NCI-H748 (cell line): ENCODE results near the gene GPHN.

Experiments
- DNase-seq: peaks from one replicate; lab custom pipeline; 2025; ENCODE audit not compliant: unreplicated experiment; lab: John Stamatoyannopoulos, UW

The GPHN gene

DNA sequence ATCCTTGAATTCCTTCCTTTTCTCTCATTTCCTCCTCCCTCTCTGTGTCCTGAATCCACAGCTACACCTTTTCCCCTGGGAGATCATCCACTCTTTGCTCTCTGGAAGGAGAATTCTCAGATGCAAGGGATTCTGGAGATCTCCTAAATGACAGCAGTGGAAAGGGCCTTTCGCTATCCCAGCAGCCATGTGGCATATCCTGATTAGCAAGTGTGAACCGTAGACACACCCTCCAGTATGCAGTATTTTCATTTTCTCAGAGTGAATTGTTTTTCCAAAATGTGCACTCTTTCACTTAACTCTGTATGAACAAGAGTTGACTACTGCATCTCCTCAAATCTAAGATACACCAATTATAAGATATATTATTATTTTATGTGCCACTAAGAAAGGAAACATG lies 687.3 kb downstream of the GPHN start:
- DNase-seq: no peak

DNA sequence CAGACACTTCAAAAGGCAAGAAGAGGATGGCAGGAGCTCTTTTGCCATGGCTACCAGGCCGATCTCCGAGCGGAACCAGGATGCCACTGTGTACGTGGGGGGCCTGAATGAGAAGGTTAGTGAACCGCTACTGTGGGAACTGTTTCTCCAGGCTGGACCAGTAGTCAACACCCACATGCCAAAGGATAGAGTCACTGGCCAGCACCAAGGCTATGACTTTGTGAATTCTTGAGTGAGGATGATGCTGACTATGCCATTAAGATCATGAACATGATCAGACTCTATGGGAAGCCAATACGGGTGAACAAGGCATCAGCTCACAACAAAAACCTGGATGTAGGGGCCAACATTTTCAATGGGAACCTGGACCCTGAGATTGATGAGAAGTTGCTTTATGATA lies 691.1 kb downstream of the GPHN start:
- DNase-seq: no peak

DNA sequence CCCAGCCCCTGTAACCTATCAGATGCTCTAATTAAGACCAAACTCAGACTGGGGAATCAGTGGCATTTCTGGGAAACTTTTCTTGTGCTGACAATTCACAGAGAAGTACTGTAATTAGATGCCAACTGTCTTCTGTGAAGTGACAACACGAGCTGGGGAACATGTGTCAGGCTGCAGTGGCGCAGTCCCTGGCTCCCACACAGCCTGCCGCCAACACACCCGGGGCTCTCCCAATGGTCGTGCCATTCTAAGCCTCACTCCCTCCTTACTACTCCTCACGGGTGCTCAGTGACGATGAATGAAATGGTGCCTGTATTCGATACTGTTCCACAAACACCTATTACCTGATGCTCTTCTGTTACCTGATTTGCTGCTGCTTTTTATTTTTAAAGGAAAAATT lies 699.9 kb downstream of the GPHN start:
- DNase-seq: no peak

DNA sequence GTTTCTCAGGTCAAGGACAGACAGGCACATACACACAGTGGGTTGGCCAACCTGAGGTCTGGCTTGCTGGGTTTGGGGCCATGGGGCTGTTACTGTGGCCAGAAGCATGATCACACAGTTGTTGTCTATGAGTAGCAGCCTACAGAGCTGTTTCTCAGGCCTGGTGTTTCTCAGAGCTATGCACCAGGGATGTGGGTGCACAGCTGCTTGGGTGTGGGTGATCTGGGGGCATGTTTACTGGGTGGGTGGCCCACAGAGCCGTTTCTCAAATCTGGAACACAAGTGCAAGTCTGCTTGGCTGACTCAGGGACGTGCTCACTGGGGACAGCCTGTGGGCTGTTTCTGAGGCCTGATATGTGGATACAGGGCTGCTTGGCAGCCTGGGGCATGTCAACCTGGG lies 710.2 kb downstream of the GPHN start:
- no peak for DNase-seq

- no peak for DNase-seq
Observed at GRCh38 chr14:67221248-67221981, 713.5 kb downstream of the GPHN start.

DNA sequence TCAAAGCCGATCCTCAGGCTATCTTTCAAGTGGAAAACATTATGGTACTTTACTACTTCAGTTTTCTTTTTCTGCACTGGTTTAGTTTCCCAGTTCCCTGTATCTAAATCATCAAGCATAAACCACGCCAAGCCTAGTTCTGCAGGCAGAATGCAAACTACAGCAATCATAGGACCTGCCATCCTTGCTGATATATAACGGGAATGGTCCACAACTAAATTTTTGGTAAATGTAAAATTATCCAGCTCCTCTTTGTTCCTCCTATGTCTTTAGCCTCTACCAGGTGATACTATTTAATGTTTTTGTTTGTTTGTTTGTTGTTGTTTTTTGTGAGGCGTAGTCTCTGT lies 714.0 kb downstream of the GPHN start:
- DNase-seq: no peak

GRCh38 chr14:67225523-67225922 lies 717.6 kb downstream of the GPHN start:
- DNase-seq: no peak

- DNase-seq: no peak
Observed at GRCh38 chr14:67228325-67228984, 720.5 kb downstream of the GPHN start.
